C4-2B (cell line): ENCODE data around the gene SEMA5A.

Experiments used
- CTCF ChIP-seq: fragments of 450-650 bp; conservative IDR thresholded peaks from 2 replicates; pipeline ENCODE4 v1.5.1; 2017; ENCODE audit warnings: mild to moderate bottlenecking
- ZFX ChIP-seq: fragments of 450-650 bp; IDR thresholded peaks from 2 replicates; pipeline ENCODE4 v1.6.1; 2017

GRCh38 chr5:9033524-9033923 is 512.4 kb downstream of the SEMA5A start:
- TF ChIP-seq CTCF (no peak), ZFX (no peak)
